Activated naive CD8-positive, alpha-beta T cell treated with anti-CD3 and anti-CD28 coated beads, Interleukin-2, amount 50 U/mL, for 16 hours (primary cell): ENCODE results near the gene SPART.
"Not testable (repeated sequence)": the region's sequence is repeated elsewhere in the genome, so short reads cannot be mapped to it uniquely, and the experiment has no call there.

ENCODE experiments used
- DNase-seq: peaks from one replicate; pipeline ENCODE4 v3.0.0-alpha.2; 2020; ENCODE audit warnings: low read depth, low spot score

SPART gene

DNA sequence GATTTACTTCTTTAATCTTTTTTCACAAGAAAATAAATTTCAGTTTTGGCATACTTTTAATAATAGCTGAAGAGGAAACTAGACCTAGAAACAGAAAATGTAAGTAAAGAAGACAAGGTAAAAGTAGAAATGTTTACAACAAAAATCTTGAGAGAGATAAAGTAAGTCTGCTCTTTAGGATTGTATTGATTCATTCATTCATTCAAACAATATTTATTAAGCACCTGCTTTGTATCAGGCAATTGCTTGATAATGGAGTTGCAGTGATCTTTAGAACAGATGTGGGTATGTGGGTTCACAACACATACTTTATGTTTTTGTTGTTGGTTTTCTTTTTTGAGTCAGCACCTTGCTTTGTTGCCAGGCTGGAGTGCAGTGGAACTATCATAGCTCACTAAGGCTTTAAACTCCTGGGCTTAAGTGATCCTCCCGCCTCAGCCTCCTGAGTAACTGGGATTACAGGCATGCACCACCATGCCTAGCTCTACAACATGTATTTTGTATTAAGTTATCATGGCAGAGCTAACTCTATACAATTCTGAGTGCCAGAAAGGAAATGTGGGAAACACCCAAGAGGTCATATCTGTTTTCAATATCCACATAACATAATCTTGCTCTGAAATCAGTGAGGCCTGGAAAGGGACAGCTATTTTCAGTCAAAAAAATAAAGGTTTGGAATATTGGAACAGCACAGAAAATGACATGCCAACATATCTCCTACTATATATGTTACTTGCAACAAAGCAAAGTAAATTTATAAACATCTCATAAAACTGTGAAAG is 8.8 kb upstream of the SPART start:
- DNase-seq, result no peak

DNA sequence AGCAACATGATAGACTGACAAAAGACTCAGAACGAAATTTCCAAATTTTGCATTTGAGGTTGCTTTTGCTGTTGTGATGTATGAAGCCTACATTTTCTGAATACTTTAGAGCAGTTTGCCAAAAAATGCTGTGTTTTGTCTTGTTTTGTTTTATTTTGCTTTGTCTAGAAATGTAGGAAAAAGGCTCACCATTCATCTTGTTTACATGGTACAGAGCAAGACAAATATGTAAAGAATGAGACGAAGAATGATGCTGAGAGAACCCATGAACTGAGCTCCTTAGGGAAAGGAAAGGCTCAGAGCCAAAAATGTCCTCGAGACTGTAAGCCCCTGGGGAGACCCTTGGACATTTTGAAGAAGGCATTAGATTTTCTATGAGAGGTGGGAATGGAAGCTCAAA is 6.8 kb upstream of the SPART start:
- no peak for DNase-seq

GRCh38 chr13:36352350-36352749 is 6.2 kb upstream of the SPART start:
- DNase-seq, result no peak

DNA sequence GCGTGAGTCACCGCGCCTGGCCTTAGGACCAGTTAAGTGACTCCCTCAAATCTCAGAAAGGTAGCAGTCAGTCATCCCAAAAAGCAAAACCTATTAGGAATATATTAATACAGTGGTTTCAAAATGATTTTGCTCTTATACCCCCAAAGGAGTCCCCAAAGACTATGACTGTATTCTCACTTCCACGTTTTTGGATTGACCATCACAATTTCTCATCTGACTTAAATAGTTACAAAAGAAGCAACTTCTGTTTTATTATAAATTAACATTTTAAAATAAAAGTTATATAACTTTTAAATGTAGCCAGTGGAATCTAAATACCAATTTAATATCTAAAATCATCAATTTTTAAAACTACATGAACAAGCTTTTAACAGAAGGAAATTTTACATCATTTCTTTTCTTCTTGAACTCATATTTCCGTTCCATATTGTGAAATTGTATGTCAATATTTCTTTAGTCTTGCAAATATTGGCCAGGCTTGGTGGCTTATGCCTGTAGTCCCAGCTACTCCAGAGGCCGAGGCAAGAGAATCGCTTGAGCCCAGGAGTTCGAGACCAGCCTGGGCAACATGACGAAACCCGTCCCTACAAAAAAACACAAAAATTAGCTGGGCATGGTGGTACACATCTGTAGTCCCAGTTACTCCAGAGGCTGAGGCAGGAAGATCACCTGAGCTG is 1.5 kb upstream of the SPART start:
- no peak for DNase-seq

GRCh38 chr13:36345438-36346221 is 564 bp downstream of the SPART start:
- DNase-seq, result no peak

- DNase-seq, result no peak
Measured at GRCh38 chr13:36344886-36345437, 1.2 kb downstream of the SPART start.

- no peak for DNase-seq
Measured at GRCh38 chr13:36344173-36344572, 2.0 kb downstream of the SPART start.

GRCh38 chr13:36343766-36344165 is 2.4 kb downstream of the SPART start:
- no peak for DNase-seq

DNA sequence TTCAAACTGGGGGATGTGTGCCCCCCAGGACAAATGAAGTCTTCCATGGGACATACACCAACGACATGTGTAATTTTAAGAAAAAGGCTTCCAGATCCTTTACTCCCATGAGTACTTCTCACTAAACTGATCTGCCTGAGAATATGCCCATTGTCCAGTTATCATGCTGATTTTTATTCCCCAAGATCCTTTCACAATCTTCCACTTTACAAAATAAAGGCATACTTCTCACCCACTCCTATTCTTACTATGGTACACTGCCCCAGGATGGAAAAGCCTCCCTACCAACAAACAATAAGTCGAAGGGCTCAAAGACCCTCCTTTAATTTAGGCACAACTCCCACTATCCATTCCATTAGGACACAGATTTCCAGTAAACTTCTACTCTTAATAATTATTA is 3.5 kb downstream of the SPART start:
- DNase-seq, result no peak

- DNase-seq, result no peak
Measured at GRCh38 chr13:36341718-36342117, 4.5 kb downstream of the SPART start.

GRCh38 chr13:36339600-36340155 is 6.5 kb downstream of the SPART start:
- no peak for DNase-seq

DNA sequence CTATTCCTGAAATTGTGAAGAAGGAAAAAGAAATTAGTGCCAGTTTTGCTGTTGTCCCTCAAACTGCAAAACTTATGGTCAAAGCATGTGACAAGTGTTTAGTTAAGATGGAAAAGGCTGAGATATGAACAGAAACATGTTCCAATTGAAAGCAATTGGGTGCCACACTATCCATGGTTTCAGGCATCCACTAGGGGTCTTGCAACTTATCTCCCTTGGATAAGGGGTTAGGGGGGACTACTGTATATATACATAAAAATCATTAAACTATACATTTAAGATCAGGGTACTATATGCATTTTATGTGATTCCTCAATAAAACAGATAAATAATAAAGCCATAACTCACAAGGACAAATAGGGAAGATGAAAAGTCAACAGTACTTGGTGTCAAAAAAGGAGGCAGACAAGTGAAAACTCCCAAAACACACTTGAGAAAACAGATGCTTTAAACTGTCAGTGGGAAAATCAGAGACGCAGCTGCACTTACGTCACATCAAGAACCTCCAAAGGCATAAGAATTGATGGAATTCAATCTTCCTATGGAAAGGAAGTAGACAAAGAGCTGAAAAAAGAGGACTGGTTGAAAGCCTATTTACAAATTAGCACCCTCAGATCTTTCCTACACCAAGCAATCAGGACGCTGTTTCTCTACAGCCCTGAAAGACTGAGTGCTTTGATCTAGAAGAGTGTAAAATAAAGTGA is 8.1 kb downstream of the SPART start:
- DNase-seq, result no peak

DNA sequence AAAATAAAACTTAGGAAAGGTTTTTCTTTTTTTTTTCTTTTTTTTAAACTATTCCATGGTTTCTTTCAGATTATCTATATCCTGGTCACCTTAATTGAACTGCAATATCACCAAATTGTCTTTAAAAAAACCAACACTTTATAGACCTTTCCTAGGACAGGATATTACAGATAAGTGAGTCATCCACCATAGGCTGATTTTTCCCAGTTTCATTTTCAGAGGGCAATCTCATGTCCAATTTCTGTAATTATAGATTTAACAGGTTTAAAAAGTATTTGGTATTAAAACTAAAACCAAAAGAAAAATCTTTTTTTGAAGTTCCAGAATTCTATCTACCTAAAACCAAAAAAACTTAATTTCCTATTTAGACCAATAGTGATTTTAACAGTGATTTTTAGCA is 13.2 kb downstream of the SPART start:
- no peak for DNase-seq

DNA sequence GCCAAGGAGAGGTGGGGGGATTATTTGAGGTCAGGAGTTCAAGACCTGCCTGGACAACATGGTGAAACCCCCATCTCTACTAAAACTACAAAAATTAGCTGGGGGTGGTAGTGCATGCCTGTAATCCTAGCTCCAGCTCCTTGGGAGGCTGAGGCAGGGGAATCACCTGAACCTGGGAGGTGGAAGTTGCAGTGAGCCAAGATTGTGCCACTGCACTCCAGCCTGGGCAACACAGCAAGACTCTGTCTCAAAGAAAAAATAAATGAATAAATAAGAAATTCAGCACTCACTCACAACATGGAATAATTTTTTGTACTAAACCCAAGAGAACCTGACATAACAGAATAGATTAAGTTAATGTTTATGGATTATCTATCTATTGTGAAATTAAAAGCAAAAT is 13.9 kb downstream of the SPART start:
- not testable (repeated sequence) for DNase-seq

DNA sequence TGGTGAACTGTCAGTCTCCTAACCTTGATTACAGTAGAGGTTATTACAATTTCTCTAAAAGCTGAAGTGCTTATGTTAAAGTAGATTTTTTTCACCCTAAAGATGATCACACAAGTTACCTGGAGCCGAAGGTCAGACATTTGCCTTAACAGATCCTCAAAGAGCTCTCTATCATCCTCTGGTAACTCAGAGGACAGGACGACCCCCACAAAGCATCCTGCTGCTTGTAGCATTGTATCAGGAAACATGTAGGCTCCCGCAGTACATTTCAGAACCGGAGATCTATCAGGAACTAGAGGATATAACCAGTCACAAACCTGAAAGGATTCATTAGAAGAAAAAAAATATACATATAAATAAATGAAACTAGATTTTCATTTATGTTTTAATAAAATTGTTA is 14.9 kb downstream of the SPART start:
- no peak for DNase-seq

GRCh38 chr13:36329361-36329760 is 16.8 kb downstream of the SPART start:
- DNase-seq, result no peak

GRCh38 chr13:36328821-36329220 is 17.4 kb downstream of the SPART start:
- no peak for DNase-seq

DNA sequence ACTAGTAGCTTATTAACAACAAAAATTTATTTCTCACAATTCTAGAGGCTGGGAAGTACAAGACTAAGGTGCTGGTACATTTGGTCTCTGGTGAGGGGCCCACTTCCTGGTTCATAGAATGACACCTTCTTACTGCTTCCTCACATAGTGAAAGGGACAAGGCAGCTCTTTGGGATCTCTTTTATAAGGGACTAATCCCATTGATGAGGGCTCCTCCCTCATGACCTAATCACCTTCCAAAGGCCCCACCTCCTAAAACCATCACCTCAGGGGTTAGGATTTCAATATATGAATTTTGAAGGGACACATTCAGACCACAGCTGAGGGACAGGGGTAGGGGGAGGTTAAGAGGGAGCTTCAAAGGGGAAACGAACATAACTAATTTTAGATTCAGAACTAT is 20.3 kb downstream of the SPART start:
- no peak for DNase-seq

DNA sequence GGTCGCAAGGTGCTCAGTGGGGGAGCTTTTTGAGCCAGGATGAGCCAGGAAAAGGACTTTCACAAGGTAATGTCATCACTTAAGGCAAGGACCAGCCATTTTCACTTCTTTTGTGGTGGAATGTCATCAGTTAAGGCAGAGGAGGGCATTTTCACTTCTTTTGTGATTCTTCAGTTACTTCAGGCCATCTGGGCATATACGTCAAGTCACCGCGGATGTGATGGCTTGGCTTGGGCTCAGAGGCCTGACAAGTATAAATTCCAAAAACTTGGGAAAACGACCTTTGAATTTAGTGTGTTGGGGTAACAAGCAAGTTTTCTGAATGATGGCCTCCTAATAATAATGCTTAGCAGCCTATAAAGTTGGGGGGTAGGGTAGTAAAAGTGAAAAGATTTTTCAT is 21.3 kb downstream of the SPART start:
- DNase-seq, result not testable (repeated sequence)

GRCh38 chr13:36323951-36324566 is 22.1 kb downstream of the SPART start:
- DNase-seq, result no peak

DNA sequence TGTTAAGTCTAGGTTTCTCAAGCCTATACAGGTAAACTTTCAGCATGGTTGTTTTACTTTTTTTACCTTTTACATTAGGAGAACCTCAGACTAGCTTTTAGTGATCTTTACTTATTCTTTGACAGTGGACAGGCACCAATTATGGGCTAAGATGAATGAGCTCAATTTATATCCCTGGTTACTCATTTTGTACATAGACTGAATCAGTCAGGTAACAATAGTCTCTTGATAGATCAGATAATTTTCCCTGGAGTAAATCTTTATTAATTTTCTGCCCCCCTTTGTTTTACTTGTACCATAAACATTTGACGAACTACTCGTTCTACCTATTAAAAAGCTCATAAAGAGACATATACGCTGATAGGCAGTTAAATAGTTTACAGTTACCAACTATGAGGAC is 22.8 kb downstream of the SPART start:
- DNase-seq, result no peak
